ENCODE measurements around the gene ZMYND15. TPM values are rescaled to one million over a fixed set of nuclear protein-coding genes. Genes with fewer than 3 reads are reported as not detected.

ZMYND15 gene
- total RNA-seq, 1 experiment from 2014 or later = 0.17 TPM

DNA sequence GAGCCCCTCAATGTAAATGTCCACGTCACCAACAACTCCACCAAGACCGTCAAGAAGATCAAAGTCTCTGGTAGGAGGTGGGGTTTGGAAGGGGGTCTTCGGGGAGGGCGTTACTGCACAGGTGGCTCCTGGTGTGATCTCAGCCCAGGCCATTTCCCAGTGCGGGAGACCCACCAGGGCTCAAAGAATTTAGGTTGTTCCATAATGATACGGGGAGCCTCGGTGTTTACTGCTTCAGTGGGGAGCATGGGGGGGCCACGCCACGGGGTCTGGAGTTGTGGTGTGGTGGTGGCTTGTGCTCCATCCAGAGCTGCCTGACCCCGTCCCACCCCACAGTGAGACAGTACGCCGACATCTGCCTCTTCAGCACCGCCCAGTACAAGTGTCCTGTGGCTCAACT, 21.4 kb upstream of the ZMYND15 start:
- ChIA-PET CTCF (no interaction called here), POLR2A (ENCODE audit: low non-redundant PET) (no interaction called here)
- Histone ChIP-seq H3K9me3 (ENCODE audit: low read depth, low read length, poor library complexity, severe bottlenecking) (no peaks in the 10 kb centered on the region), H3K36me3 (ENCODE audit: insufficient read depth, low read length, poor library complexity, severe bottlenecking) (peaks cover 20% of the 10 kb centered on the region), H3K27me3 (replicated peaks; ENCODE audit: insufficient read depth, low read depth, low read length, poor library complexity) (no peaks in the 10 kb centered on the region), H3K4me1 (ENCODE audit: insufficient read depth, low read length, poor library complexity, severe bottlenecking) (no peaks in the 10 kb centered on the region), H3K27ac (ENCODE audit: low read depth, low read length, poor library complexity, severe bottlenecking) (no peak overlapping the region), H3K4me3 (ENCODE audit: low read depth, low read length, poor library complexity, severe bottlenecking) (no peak overlapping the region)
- DNase-seq (ENCODE audit: low spot score) = no peak
- BruUV-seq (replicated peaks) = no TSS peak
- no peak for TF ChIP-seq EZH2 (IDR thresholded peaks at IDR 0.05; ENCODE audit: borderline replicate concordance, low read depth, low read length, poor library complexity, severe bottlenecking)
- TF ChIP-seq, protein P1, sequence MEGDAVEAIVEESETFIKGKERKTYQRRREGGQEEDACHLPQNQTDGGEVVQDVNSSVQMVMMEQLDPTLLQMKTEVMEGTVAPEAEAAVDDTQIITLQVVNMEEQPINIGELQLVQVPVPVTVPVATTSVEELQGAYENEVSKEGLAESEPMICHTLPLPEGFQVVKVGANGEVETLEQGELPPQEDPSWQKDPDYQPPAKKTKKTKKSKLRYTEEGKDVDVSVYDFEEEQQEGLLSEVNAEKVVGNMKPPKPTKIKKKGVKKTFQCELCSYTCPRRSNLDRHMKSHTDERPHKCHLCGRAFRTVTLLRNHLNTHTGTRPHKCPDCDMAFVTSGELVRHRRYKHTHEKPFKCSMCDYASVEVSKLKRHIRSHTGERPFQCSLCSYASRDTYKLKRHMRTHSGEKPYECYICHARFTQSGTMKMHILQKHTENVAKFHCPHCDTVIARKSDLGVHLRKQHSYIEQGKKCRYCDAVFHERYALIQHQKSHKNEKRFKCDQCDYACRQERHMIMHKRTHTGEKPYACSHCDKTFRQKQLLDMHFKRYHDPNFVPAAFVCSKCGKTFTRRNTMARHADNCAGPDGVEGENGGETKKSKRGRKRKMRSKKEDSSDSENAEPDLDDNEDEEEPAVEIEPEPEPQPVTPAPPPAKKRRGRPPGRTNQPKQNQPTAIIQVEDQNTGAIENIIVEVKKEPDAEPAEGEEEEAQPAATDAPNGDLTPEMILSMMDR (conservative IDR thresholded peaks at IDR 0.05; ENCODE audit: low read depth, low read length) = no peak
- intact Hi-C loops (cut with micrococcal nuclease; ENCODE audit: unreplicated experiment) = no loop called here

DNA sequence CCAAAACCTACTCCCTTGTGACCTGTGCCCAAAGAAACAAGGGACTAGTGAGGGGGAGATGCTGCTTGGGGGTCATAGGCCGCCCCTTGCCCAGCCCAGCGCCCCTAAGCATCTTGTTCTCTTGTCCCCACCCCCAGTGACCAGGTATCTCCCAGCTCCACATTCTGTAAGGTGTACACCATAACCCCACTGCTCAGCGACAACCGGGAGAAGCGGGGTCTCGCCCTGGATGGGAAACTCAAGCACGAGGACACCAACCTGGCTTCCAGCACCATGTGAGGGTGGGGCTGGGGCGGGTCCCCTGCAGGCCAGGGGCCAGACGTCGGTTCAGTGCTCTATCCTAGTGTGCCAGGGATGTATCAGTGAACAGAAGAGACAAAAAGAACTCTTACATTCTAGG, 20.5 kb upstream of the ZMYND15 start:
- no peak overlapping the region for H3K4me3 ChIP-seq (ENCODE audit: low read depth, low read length, poor library complexity, severe bottlenecking)
- intact Hi-C loops (cut with micrococcal nuclease; ENCODE audit: unreplicated experiment) = no loop called here
- no peaks in the 10 kb centered on the region for H3K27me3 ChIP-seq (replicated peaks; ENCODE audit: insufficient read depth, low read depth, low read length, poor library complexity)
- H3K4me1 ChIP-seq (ENCODE audit: insufficient read depth, low read length, poor library complexity, severe bottlenecking) = no peaks in the 10 kb centered on the region
- TF ChIP-seq, protein P1 (conservative IDR thresholded peaks at IDR 0.05; ENCODE audit: low read depth, low read length) = no peak
- no peak for TF ChIP-seq EZH2 (IDR thresholded peaks at IDR 0.05; ENCODE audit: borderline replicate concordance, low read depth, low read length, poor library complexity, severe bottlenecking)
- peaks cover 20% of the 10 kb centered on the region for H3K36me3 ChIP-seq (ENCODE audit: insufficient read depth, low read length, poor library complexity, severe bottlenecking)
- no peak for DNase-seq (ENCODE audit: low spot score)
- H3K27ac ChIP-seq (ENCODE audit: low read depth, low read length, poor library complexity, severe bottlenecking) = no peak overlapping the region
- POLR2A ChIA-PET (ENCODE audit: low non-redundant PET) = no interaction called here
- BruUV-seq (replicated peaks) = no TSS peak
- H3K9me3 ChIP-seq (ENCODE audit: low read depth, low read length, poor library complexity, severe bottlenecking) = no peaks in the 10 kb centered on the region
- CTCF ChIA-PET = no interaction called here

DNA sequence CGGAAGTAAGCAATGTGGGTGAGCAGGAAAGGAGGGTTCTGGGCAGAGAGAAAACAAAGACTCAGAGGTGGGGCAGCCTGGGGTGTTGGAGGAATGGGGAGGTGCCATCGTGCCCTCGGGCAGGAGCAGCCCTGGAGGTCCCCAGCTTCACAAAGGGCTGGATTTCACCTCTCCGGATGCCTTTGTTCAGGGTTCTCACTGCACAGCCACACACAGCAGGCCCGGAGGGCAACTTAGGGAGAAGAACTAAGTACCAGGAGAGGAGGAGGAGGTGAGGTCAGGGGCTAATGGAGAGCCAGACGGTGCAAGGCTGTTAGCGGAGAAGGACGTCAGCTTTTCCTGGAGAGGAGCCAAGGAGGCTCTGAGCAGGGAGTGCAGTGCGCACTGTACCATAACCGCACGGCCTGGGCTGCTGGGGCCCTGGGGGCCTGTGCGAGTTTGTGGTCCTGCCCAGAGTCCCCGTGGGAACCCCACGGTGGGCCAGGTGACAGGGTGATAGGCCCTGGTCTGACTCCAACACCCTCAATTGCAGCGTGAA, 19.9 kb upstream of the ZMYND15 start:
- POLR2A ChIA-PET (ENCODE audit: low non-redundant PET) = no interaction called here
- peaks cover 20% of the 10 kb centered on the region for H3K36me3 ChIP-seq (ENCODE audit: insufficient read depth, low read length, poor library complexity, severe bottlenecking)
- no peak for TF ChIP-seq EZH2 (IDR thresholded peaks at IDR 0.05; ENCODE audit: borderline replicate concordance, low read depth, low read length, poor library complexity, severe bottlenecking)
- TF ChIP-seq, protein P1 (conservative IDR thresholded peaks at IDR 0.05; ENCODE audit: low read depth, low read length) = no peak
- intact Hi-C loops (cut with micrococcal nuclease; ENCODE audit: unreplicated experiment) = no loop called here
- no peaks in the 10 kb centered on the region for H3K4me1 ChIP-seq (ENCODE audit: insufficient read depth, low read length, poor library complexity, severe bottlenecking)
- H3K27me3 ChIP-seq (replicated peaks; ENCODE audit: insufficient read depth, low read depth, low read length, poor library complexity) = no peaks in the 10 kb centered on the region
- CTCF ChIA-PET = no interaction called here
- no peaks in the 10 kb centered on the region for H3K9me3 ChIP-seq (ENCODE audit: low read depth, low read length, poor library complexity, severe bottlenecking)
- DNase-seq (ENCODE audit: low spot score) = no peak
- no peak overlapping the region for H3K27ac ChIP-seq (ENCODE audit: low read depth, low read length, poor library complexity, severe bottlenecking)
- no TSS peak for BruUV-seq (replicated peaks)
- H3K4me3 ChIP-seq (ENCODE audit: low read depth, low read length, poor library complexity, severe bottlenecking) = no peak overlapping the region

Measured in A673 (cell line).